Measurements from ENCODE around the gene ITPKA.
A peak's percentile ranks its signal among the peaks of the same experiment; 100 is the strongest.

The ITPKA gene

GRCh38 chr15:41491889-41492288 is 1.8 kb upstream of the ITPKA start:
- no peak for DNase-seq

- no peak for DNase-seq
Measured at GRCh38 chr15:41492597-41493204, 973 bp upstream of the ITPKA start.

- no peak for DNase-seq
Measured at GRCh38 chr15:41493902-41494189, 172 bp downstream of the ITPKA start.

GRCh38 chr15:41494190-41494921 is 682 bp downstream of the ITPKA start:
- peak; percentile 45 for DNase-seq

- DNase-seq: peak; percentile 36
Measured at GRCh38 chr15:41494922-41495735, 1.5 kb downstream of the ITPKA start.

- DNase-seq: peak; percentile 36
Measured at GRCh38 chr15:41495736-41496599, 2.3 kb downstream of the ITPKA start.

- no peak for DNase-seq
Measured at GRCh38 chr15:41498657-41499056, 5.0 kb downstream of the ITPKA start.

GRCh38 chr15:41499109-41499851 is 5.6 kb downstream of the ITPKA start:
- DNase-seq: no peak

- peak; percentile 69 for DNase-seq
Measured at GRCh38 chr15:41501191-41501917, 7.7 kb downstream of the ITPKA start.

GRCh38 chr15:41501931-41502794 is 8.5 kb downstream of the ITPKA start:
- no peak for DNase-seq

- DNase-seq: peak; percentile 29
Measured at GRCh38 chr15:41502795-41503668, 9.4 kb downstream of the ITPKA start.

GRCh38 chr15:41503669-41504010 is 10.0 kb downstream of the ITPKA start:
- DNase-seq: no peak

GRCh38 chr15:41504751-41505492 is 11.2 kb downstream of the ITPKA start:
- DNase-seq: peak; percentile 13

- no peak for DNase-seq
Measured at GRCh38 chr15:41505776-41506175, 12.1 kb downstream of the ITPKA start.

GRCh38 chr15:41506796-41507341 is 13.2 kb downstream of the ITPKA start:
- DNase-seq: no peak

GRCh38 chr15:41507820-41508290 is 14.2 kb downstream of the ITPKA start:
- DNase-seq: no peak

GRCh38 chr15:41510728-41511127 is 17.1 kb downstream of the ITPKA start:
- DNase-seq: peak; percentile 16

- no peak for DNase-seq
Measured at GRCh38 chr15:41511331-41511898, 17.7 kb downstream of the ITPKA start.

Data from NCI-H82 (cell line).